Dermis microvascular lymphatic vessel endothelial cell (primary cell): ENCODE data around the gene TTC17. TPM values are rescaled to one million over a fixed set of nuclear protein-coding genes. Genes with fewer than 3 reads are reported as not detected.
"Not testable (repeated sequence)": the region's sequence is repeated elsewhere in the genome, so short reads cannot be mapped to it uniquely, and the experiment has no call there.

Experiments
- DNase-seq, 2 donors: peaks; one replicate each; pipeline versions ENCODE4 v3.0.0 to v3.0.0-alpha.2; 2010; ENCODE audit warnings: low read depth in 2 of 2
- total RNA-seq: library from RNA; depleted of rRNA; stranded (reverse); fragments of >200 nt; gene quantifications from 2 replicates; pipeline ENCODE4 v1.2.1, GENCODE V29; 2014

TTC17 gene
- 38.0 and 58.8 TPM in 2 replicates for total RNA-seq

DNA sequence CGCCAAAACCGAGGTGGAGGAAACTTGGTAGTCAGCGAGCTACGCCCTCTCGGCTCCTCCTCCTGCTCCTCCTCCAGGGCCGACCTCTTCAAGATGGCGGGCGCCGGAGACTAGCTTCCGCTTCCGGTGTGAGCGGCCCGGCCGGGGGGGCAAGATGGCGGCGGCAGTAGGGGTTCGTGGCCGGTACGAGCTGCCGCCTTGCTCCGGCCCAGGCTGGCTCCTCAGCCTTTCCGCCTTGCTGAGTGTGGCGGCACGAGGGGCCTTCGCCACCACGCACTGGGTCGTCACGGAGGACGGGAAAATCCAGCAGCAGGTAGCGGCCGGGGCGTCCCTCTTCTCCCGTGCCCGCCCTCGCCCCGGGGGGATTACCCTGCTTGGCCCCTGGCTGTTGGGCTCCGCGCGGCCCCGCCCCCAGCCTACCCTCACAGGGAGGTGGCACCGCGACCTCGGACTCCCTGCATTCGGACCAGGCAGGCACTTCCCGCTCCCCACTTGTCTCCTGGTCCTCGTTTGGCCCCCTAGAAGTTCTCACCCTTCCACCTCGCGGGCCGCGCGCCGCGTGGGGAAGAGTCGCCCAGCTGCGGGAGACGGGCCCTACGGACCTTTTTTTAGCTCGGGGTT is at the start of gene TTC17:
TTC17 (plus strand) TSS at position 120 of the 621 bp plus-strand sequence; CDS start at position 155, 35 bp downstream.
- peak; percentile 73 to 93 for DNase-seq

- peak; percentile 86 to 97 for DNase-seq
Observed at GRCh38 chr11:43311791-43312607, 46.7 kb upstream of the TTC17 start, which contains the start of gene API5. TSS of gene API5 (plus strand) at chr11:43311996. CDS start at chr11:43312128, 132 bp downstream.

DNA sequence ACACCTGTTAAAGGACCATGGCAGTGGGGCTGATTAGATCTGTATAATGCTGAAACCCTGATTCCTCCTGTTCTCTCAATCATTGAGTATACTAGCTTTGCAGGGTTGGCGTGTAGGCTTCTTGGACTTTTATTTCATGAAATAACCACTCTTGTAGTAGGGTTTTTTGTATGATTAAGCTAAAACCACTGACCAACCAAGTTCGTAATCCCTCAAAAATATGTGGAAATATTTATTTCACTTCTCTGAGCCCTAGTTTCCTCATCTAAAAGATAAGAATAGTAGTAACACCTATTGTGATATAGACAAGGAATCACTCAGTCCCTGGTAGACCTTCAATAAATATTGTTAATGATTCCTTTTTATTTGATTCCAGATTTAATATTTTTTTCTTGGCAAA is 42.8 kb upstream of the TTC17 start:
- DNase-seq: no peak

GRCh38 chr11:43316451-43316850 is 42.3 kb upstream of the TTC17 start:
- DNase-seq: no peak

DNA sequence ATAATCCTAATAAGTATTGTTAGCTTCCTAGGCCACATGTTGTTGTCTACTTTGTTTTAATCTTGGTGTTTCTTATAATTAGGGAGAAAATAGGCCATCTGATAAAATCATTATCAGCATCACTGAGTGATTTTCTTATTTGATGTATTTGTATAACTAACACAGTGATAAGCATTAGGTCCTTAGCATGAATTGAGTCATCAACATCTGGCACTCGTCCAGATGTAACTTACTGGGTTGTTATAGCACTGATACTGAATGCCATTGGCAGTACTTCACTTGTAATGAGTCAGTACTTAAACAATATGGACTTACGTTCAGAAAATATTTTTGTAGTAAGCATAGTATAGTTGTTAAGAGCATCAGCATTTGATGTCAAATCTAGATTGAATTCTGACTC is 30.7 kb upstream of the TTC17 start:
- peak; percentile 68 to 97 for DNase-seq

- DNase-seq: no peak
Observed at GRCh38 chr11:43328482-43328881, 30.2 kb upstream of the TTC17 start.

DNA sequence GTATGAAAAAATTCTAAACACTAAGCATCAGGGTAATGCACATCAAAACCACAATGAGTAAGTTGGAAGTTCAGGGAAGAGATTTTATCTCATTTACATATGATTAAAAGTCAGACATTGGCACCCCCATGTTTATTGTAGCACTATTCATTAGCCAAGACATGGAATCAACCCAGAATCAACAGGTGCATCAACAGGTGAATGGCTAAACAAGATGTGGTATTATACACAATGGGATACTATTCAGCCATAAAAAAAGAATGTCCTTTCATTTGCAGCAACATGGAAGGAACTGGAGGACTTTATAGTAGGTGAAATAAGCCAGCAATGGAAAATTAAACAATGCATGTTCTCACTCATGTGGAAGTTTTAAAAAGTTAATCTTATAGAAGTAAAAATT is 17.6 kb upstream of the TTC17 start:
- DNase-seq: no peak

GRCh38 chr11:43351426-43351825 is 7.3 kb upstream of the TTC17 start:
- not testable (repeated sequence) for DNase-seq

GRCh38 chr11:43354311-43354710 is 4.4 kb upstream of the TTC17 start:
- no peak for DNase-seq

- no peak for DNase-seq
Observed at GRCh38 chr11:43356336-43356735, 2.4 kb upstream of the TTC17 start.

- no peak for DNase-seq
Observed at GRCh38 chr11:43358279-43358800, 380 bp upstream of the TTC17 start.

- DNase-seq: peak in 1 of 2 donors; percentile 44
Observed at GRCh38 chr11:43359422-43359818, 700 bp downstream of the TTC17 start.

- DNase-seq: peak in 1 of 2 donors; percentile 25
Observed at GRCh38 chr11:43360361-43361032, 1.8 kb downstream of the TTC17 start.

DNA sequence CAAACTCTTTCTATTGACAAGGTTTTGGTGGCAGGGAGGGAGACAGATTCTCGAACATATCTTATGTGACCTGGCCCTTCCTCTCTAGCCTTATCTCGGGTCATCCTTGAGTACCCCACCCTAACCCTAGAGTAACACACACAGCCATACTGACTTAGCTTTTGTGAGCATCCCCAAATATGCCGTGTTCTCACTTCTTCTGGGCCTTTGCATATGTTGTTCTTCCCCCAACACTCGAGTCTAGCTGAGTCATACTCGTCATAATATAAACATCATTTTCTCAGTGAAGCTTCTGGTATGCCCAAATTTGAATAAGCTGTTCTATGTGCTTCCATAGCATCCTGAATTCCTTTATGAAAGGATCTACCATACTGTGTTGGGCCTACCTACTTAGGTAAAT is 8.0 kb downstream of the TTC17 start:
- DNase-seq: no peak

GRCh38 chr11:43367382-43368178 is 8.9 kb downstream of the TTC17 start:
- DNase-seq: no peak

- DNase-seq: no peak
Observed at GRCh38 chr11:43376065-43376464, 17.3 kb downstream of the TTC17 start.

GRCh38 chr11:43376594-43376993 is 17.9 kb downstream of the TTC17 start:
- DNase-seq: peak in 1 of 2 donors; percentile 25

DNA sequence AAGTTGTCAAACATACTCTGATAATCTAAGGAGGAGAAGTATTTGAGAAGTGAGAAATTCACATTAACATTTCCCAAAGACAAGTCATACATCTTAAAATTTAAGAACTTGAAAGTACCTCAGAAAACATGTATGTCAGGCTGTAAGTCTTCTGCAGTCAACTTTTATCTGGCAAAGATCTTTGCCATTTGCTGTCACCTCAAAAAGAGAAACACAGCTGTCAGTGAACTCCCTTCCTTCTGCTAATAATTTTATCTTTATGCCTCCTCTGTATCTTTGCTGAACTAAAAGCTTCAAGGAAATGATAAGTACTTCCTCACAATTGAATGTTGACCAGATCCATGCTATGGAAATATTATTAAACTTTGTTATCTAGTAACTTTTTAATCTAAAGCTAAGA is 18.7 kb downstream of the TTC17 start:
- no peak for DNase-seq

GRCh38 chr11:43378897-43379296 is 20.2 kb downstream of the TTC17 start:
- DNase-seq: no peak

DNA sequence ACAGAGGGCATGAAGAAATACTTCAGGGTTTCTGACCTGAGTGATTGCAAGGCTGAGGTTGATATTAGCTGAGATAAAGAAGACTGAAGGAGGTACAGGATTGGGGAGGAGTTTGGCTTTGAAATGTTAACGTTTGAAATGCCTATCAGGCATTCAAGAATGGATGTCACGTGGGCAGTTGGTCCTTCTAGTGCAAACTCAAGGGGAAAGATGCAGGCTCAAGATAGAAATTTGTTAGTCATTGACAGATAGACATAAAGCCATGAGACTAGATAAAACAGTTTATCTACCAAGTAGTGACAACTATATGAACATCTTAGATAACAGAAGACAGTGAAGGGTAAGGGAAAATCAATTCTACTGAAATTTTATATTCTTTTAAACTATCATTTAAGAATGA is 23.1 kb downstream of the TTC17 start:
- no peak for DNase-seq

- DNase-seq: no peak
Observed at GRCh38 chr11:43382614-43383013, 23.9 kb downstream of the TTC17 start.
